Lower leg skin (tissue), 4 donors: ENCODE measurements around the gene CDKN2B-AS1. TPM values are rescaled to one million over a fixed set of nuclear protein-coding genes. Genes with fewer than 3 reads are reported as not detected.
A peak's percentile ranks its signal among the peaks of the same experiment; 100 is the strongest.

Experiments
- DNase-seq, 2 donors: peaks; one replicate each; pipeline ENCODE4 v3.0.0-alpha.2; 2019; ENCODE audit warnings: low spot score in 2 of 2
- H3K4me3 ChIP-seq: fragments of 200-600 bp; sonication (generic); 2 replicates; pipeline ENCODE4 v1.5.1; 2017; ENCODE audit warnings: mild to moderate bottlenecking, low read depth; ENCODE audit not compliant: poor library complexity, severe bottlenecking
- POLR2A ChIP-seq, 2 donors: fragments of 450-650 bp; IDR thresholded peaks; one replicate each; pipeline ENCODE4 v1.6.1; 2016 to 2017; ENCODE audit warnings: antibody characterized with exemption in 2 of 2, mild to moderate bottlenecking in 1 of 2, moderate library complexity in 1 of 2
- WGBS, 2 donors: methylation state at CpG; one replicate each; pipeline ENCODE4 v1.1.5; 2018; 5-methylcytosine and 5-hydroxymethylcytosine counted together
- intact Hi-C: fragments of 100-400 bp; cut with DNase I; formaldehyde crosslinking; loops from one replicate; pipeline ENCODE4 v1.15.0; 2023; ENCODE audit warnings: low total_unique reads
- total RNA-seq, 4 donors: library from RNA; depleted of rRNA; stranded (reverse); fragments of >200 nt; gene quantifications; one replicate each; pipeline ENCODE4 v1.1.0, GENCODE V29; 2016
- TF ChIP-seq, protein P1 (sequence below), 3 donors: fragments of 450-650 bp; IDR thresholded peaks; one replicate each; pipeline ENCODE4 v1.5.1; 2016; ENCODE audit warnings: antibody characterized with exemption in 3 of 3, mild to moderate bottlenecking in 3 of 3, moderate library complexity in 2 of 3

The CDKN2B-AS1 gene
- total RNA-seq, 4 donors from 2014 or later = 0.49 TPM; not detected in 3

- TF ChIP-seq, protein P1, sequence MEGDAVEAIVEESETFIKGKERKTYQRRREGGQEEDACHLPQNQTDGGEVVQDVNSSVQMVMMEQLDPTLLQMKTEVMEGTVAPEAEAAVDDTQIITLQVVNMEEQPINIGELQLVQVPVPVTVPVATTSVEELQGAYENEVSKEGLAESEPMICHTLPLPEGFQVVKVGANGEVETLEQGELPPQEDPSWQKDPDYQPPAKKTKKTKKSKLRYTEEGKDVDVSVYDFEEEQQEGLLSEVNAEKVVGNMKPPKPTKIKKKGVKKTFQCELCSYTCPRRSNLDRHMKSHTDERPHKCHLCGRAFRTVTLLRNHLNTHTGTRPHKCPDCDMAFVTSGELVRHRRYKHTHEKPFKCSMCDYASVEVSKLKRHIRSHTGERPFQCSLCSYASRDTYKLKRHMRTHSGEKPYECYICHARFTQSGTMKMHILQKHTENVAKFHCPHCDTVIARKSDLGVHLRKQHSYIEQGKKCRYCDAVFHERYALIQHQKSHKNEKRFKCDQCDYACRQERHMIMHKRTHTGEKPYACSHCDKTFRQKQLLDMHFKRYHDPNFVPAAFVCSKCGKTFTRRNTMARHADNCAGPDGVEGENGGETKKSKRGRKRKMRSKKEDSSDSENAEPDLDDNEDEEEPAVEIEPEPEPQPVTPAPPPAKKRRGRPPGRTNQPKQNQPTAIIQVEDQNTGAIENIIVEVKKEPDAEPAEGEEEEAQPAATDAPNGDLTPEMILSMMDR (IDR thresholded peaks at IDR 0.05) = no peak
- TF ChIP-seq POLR2A (IDR thresholded peaks at IDR 0.05) = no peak
- DNase-seq = peak in 1 of 2 donors; percentile 82
- WGBS, 2 donors = 28 to 36% methylated on average over 4 of the region's 4 CpGs
- intact Hi-C loops = no loop called here
- no peak overlapping the region for H3K4me3 ChIP-seq
Observed at GRCh38 chr9:22079873-22080341, 85.3 kb downstream of the CDKN2B-AS1 start.

DNA sequence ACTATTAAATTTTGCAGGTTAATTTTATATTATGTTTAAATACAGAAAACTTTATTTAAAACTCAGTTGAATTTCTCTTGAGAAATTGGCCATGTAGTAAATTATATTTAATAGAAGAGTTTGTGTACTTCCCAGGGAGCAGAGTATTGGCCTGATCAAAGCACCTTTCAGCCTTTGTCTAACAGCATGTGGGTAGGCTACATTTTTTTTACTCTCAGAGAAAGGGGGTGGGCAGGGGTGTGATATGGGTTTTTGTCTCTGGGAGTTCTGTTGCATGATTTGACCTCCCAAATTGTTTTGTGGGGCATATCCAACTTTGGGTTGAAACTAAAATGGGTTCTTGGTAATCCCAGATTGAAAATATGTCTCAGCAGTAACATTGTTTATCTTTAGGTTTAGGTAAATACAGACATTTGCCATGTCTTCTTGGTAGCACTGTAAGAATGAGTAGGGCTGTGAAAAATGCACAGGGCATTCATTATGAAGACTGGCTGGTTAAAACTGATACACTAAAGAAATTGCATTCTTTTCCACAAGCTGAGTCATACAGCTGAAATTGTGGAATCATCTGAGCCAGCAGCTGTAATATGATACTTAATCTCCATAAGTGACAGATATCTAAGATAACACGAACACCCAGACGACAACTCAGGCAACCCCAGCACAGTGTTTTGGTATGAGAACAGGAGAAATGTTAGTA lies 89.9 kb downstream of the CDKN2B-AS1 start:
- H3K4me3 ChIP-seq = no peak overlapping the region
- DNase-seq = no peak
- intact Hi-C loops = no loop called here
- TF ChIP-seq, protein P1 (IDR thresholded peaks at IDR 0.05) = no peak
- no peak for TF ChIP-seq POLR2A (IDR thresholded peaks at IDR 0.05)
- 7% methylated on average over 2 of the region's 2 CpGs for WGBS, 2 donors

DNA sequence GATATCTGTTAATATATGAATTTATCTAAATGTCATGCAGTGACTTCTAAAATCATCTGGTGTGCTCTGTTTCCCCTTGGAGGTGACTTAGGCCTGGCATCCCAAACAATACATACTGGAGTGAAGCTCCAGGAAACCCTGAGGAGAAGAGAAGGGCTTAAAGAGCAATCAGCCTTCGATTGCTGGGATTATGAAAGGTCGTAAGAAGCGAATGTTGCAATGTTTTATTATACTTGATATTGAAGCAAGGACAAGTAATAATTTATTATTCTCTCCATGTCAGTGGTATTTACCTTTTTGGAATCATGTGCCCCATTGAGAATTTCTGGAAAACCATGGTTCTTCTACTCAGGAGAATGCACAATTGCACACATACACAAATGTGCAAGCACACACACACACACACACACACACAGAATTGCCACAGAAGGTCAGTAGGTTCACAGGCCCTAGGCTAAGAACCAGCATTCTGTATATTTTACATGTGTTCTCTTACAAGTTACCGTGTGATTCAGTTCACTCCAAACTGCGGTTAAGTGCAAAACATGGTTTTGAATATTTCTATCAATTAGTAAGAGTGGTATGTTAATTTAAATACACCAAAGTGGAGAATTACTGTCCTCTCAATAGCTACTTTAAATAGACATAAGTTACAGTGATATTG lies 93.6 kb downstream of the CDKN2B-AS1 start:
- WGBS, 2 donors = 69 to 72% methylated on average over 5 of the region's 5 CpGs

GRCh38 chr9:22088717-22089061 lies 94.1 kb downstream of the CDKN2B-AS1 start:
- DNase-seq = no peak
- H3K4me3 ChIP-seq = no peak overlapping the region
- TF ChIP-seq, protein P1 (IDR thresholded peaks at IDR 0.05) = no peak
- no peak for TF ChIP-seq POLR2A (IDR thresholded peaks at IDR 0.05)
- intact Hi-C loops = no loop called here
- WGBS, 2 donors = 70 to 79% methylated on average over 1 of the region's 1 CpG

More for the DNA sequence above, 93.6 kb downstream of the CDKN2B-AS1 start:
- intact Hi-C loops = no loop called here
- H3K4me3 ChIP-seq = no peak overlapping the region
- no peak for TF ChIP-seq POLR2A (IDR thresholded peaks at IDR 0.05)
- TF ChIP-seq, protein P1 (IDR thresholded peaks at IDR 0.05) = no peak
- no peak for DNase-seq

DNA sequence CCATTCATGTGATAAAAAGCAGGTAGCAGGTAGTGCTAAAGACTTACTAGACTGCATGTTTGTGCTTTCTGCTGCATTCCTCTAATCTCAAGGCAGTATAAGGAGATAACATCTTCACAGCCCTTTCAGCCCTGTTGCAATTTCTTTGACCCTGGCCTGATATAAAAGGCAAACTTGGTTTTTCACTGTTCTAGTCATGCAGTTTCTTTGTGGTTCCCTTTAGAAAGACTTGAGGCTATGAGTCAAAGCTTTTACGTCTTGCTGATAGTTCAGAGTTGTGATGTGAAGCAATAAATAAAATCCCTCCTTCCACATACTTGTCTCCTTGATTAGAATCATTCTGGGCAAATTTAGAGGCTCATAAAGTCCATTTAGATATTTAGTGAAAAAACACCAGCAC lies 103.1 kb downstream of the CDKN2B-AS1 start:
- 33 to 57% methylated on average over 1 of the region's 1 CpG for WGBS, 2 donors
- no peak for TF ChIP-seq POLR2A (IDR thresholded peaks at IDR 0.05)
- TF ChIP-seq, protein P1 (IDR thresholded peaks at IDR 0.05) = no peak
- H3K4me3 ChIP-seq = no peak overlapping the region
- intact Hi-C loops = no loop called here
- no peak for DNase-seq
